NT2/D1 (cell line): ENCODE results near the gene MFGE8.

Source experiments
- SUZ12 ChIP-seq: IDR thresholded peaks from 2 replicates; pipeline ENCODE4 v1.6.1; 2011; ENCODE audit not compliant: insufficient read length, insufficient read depth; ENCODE audit errors: extremely low read depth
- YY1 ChIP-seq: IDR thresholded peaks from 2 replicates; pipeline ENCODE4 v1.6.1; 2011; ENCODE audit not compliant: insufficient read length, insufficient read depth

DNA sequence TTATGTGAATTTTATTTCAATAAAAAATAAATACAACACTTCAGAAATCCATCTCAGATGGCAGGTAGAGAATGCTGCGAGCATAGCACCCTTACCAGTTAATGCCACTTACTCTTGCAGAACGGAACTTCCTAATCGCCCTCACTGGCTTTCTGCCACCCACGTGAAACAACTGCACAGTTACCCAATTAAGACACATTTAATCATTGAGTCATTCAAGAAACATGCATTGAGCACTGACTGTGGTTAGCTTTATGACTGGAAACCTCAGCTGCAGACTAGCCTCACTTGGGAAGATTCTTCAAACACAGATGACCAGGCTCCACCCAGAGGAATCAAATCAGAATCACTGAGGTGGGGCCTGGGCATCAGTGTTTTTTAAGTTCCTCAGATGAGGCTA is 5.6 kb upstream of the MFGE8 start:
- no peak for TF ChIP-seq SUZ12
- TF ChIP-seq YY1, result no peak
